ENCODE data around the gene HACD3.
A peak's percentile ranks its signal among the peaks of the same experiment; 100 is the strongest.
"Not testable (repeated sequence)": the region's sequence is repeated elsewhere in the genome, so short reads cannot be mapped to it uniquely, and the experiment has no call there.

HACD3 gene

GRCh38 chr15:65603134-65603533 is 72.9 kb downstream of the HACD3 start:
- DNase-seq (ENCODE audit: low read depth): no peak

- no peak for DNase-seq (ENCODE audit: low read depth)
These were observed 73.3 kb downstream of the HACD3 start for GRCh38 chr15:65603559-65603958.

- peak; percentile 83 for DNase-seq (ENCODE audit: low read depth)
These were observed 80.8 kb downstream of the HACD3 start, which contains the start of gene INTS14 for GRCh38 chr15:65610871-65611718. INTS14 (minus strand) TSS chr15:65611131; CDS start chr15:65607380, 3,751 bp downstream.

GRCh38 chr15:65611888-65612615 is 81.8 kb downstream of the HACD3 start:
- DNase-seq (ENCODE audit: low read depth): no peak

GRCh38 chr15:65612616-65612946 is 82.3 kb downstream of the HACD3 start:
- DNase-seq (ENCODE audit: low read depth): no peak

- DNase-seq (ENCODE audit: low read depth): no peak
These were observed 82.9 kb downstream of the HACD3 start for GRCh38 chr15:65612949-65613744.

- not testable (repeated sequence) for DNase-seq (ENCODE audit: low read depth)
These were observed 85.6 kb downstream of the HACD3 start for GRCh38 chr15:65615887-65616286.

- no peak for DNase-seq (ENCODE audit: low read depth)
These were observed 88.4 kb downstream of the HACD3 start for GRCh38 chr15:65618560-65619109.

GRCh38 chr15:65619626-65620290 is 89.5 kb downstream of the HACD3 start:
- DNase-seq (ENCODE audit: low read depth): no peak

GRCh38 chr15:65620833-65621232 is 90.6 kb downstream of the HACD3 start:
- DNase-seq (ENCODE audit: low read depth): no peak

GRCh38 chr15:65621638-65622037 is 91.4 kb downstream of the HACD3 start, which contains the start of gene SLC24A1:
SLC24A1 (plus strand) TSS chr15:65621938; CDS start chr15:65624081, 2,143 bp downstream.
- DNase-seq (ENCODE audit: low read depth): no peak

GRCh38 chr15:65623103-65623502 is 92.8 kb downstream of the HACD3 start:
- DNase-seq (ENCODE audit: low read depth): no peak

GRCh38 chr15:65626856-65627255 is 96.6 kb downstream of the HACD3 start:
- no peak for DNase-seq (ENCODE audit: low read depth)
